Activated naive CD4-positive, alpha-beta T cell treated with anti-CD3 and anti-CD28 coated beads for 36 hours (primary cell): ENCODE measurements around the gene CEP104. TPM values are rescaled to one million over a fixed set of nuclear protein-coding genes. Genes with fewer than 3 reads are reported as not detected.

Experiments
- CTCF ChIA-PET: fragments of 350-600 bp; sonication (Branson Sonifier 250); formaldehyde crosslinking; loops from one replicate; lab custom pipeline; 2021; ENCODE audit warnings: antibody characterized with exemption; lab: Charles Lee
- DNase-seq: peaks from one replicate; pipeline ENCODE4 v3.0.0-alpha.2; 2020
- H3K27ac Mint-ChIP-seq: one replicate; pipeline ENCODE4 v1.8.0; 2021; ENCODE audit warnings: mild to moderate bottlenecking, mixed read lengths
- H3K27me3 Mint-ChIP-seq: one replicate; pipeline ENCODE4 v1.8.0; 2021; ENCODE audit warnings: low read depth, mixed read lengths
- H3K36me3 Mint-ChIP-seq: one replicate; pipeline ENCODE4 v1.8.0; 2021; ENCODE audit warnings: low read depth, mixed read lengths
- H3K4me1 Mint-ChIP-seq: one replicate; pipeline ENCODE4 v1.8.0; 2021; ENCODE audit warnings: low read depth, mixed read lengths
- H3K4me3 Mint-ChIP-seq: one replicate; pipeline ENCODE4 v1.8.0; 2021; ENCODE audit warnings: mild to moderate bottlenecking, moderate library complexity, mixed read lengths
- H3K9me3 Mint-ChIP-seq: one replicate; pipeline ENCODE4 v1.8.0; 2021; ENCODE audit warnings: mixed read lengths
- intact Hi-C: fragments of 100-400 bp; cut with micrococcal nuclease; formaldehyde crosslinking; loops from one replicate; pipeline ENCODE4 v1.15.1; 2023
- total RNA-seq, 2 experiments: library from RNA; stranded (reverse); gene quantifications; one replicate each; pipeline ENCODE4 v1.2.3, GENCODE V29; 2021

Gene CEP104
- total RNA-seq, 2 experiments from 2014 or later: 25.4 to 27.3 TPM

GRCh38 chr1:3852091-3852490 lies 4.9 kb downstream of the CEP104 start:
- Mint-ChIP-seq H3K36me3 (peaks cover 14% of the 10 kb centered on the region), H3K4me3 (no peak overlapping the region)
- intact Hi-C loops: no loop called here

DNA sequence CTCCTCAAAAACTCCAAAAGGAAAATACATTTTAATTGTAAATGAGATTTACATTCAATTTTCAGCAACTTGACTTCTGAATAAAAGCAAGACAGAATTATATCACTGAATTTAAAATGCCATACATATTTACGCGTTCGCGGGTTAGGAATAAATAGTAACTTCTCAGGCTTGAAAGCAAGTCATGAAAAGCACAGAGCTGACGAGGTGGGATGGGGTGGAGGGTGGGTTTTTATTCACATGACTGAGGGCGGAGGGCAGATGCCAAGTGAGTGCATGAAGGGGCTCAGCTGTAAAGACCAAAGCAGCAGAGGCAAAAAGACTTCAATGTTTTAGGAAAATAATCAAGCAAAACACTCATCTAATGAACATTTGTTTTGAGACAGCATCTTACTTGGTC lies 5.7 kb downstream of the CEP104 start:
- CTCF ChIA-PET: no interaction called here
- Mint-ChIP-seq H3K9me3 (no peaks in the 10 kb centered on the region), H3K27me3 (no peaks in the 10 kb centered on the region), H3K27ac (no peak overlapping the region), H3K36me3 (peaks cover 18% of the 10 kb centered on the region), H3K4me3 (no peak overlapping the region), H3K4me1 (peaks cover 15% of the 10 kb centered on the region)
- DNase-seq: no peak
- intact Hi-C loops: no loop called here

More at GRCh38 chr1:3852091-3852490, 4.9 kb downstream of the CEP104 start:
- no peaks in the 10 kb centered on the region for H3K27me3 Mint-ChIP-seq
- no peak for DNase-seq
- peaks cover 16% of the 10 kb centered on the region for H3K4me1 Mint-ChIP-seq
- CTCF ChIA-PET: no interaction called here
- no peak overlapping the region for H3K27ac Mint-ChIP-seq
- H3K9me3 Mint-ChIP-seq: no peaks in the 10 kb centered on the region

- intact Hi-C loops: no loop called here
- no peaks in the 10 kb centered on the region for H3K9me3 Mint-ChIP-seq
- H3K27ac Mint-ChIP-seq: no peak overlapping the region
- CTCF ChIA-PET: no interaction called here
- no peaks in the 10 kb centered on the region for H3K27me3 Mint-ChIP-seq
- DNase-seq: no peak
- H3K4me3 Mint-ChIP-seq: no peak overlapping the region
- peaks cover 18% of the 10 kb centered on the region for H3K36me3 Mint-ChIP-seq
- peaks cover 10% of the 10 kb centered on the region for H3K4me1 Mint-ChIP-seq
These were observed 6.2 kb downstream of the CEP104 start for GRCh38 chr1:3850857-3851256.

DNA sequence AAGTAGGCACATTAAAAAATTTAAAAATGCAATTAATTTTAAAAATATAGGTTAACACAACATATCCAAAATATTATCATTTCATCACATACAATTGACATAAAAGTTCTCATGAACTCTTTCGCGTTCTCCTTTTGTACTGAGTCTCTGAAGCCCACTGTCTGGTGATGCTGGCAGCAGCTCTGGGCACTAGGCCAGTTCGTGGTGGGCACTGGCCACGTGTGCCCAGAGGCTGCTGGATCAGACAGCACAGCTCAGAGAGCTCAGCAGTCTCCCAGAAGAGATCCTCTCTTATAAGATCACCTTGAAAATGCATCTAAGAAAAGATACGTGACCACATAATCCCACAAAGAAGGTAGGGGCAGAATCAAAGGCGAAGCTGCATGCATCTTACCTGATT lies 9.9 kb downstream of the CEP104 start:
- CTCF ChIA-PET: no interaction called here
- no peak for DNase-seq
- H3K27ac Mint-ChIP-seq: no peak overlapping the region
- no peak overlapping the region for H3K4me3 Mint-ChIP-seq
- intact Hi-C loops: no loop called here
- H3K27me3 Mint-ChIP-seq: no peaks in the 10 kb centered on the region
- no peaks in the 10 kb centered on the region for H3K9me3 Mint-ChIP-seq
- peaks cover 34% of the 10 kb centered on the region for H3K36me3 Mint-ChIP-seq
- no peaks in the 10 kb centered on the region for H3K4me1 Mint-ChIP-seq

DNA sequence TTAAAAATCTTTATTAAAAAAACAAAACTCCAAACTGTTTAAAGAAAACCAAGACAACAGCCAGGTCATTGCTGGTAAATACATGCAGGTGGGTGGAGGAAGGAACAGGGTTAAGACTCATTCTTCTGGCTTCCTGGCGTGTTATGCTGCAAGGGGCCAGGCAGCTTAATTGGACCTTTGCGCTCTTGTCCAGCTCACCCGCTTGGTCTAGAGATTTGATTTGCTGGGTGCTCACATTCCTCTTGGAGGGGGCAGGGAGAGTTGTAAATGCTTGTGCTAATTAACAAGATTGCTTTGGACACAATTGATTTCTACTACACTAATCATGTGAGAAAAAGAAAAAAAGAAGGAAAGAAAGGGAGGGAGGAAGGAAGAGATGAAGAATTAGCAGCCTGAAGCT lies 10.5 kb downstream of the CEP104 start:
- peaks cover 34% of the 10 kb centered on the region for H3K36me3 Mint-ChIP-seq
- H3K4me3 Mint-ChIP-seq: no peak overlapping the region
- H3K27me3 Mint-ChIP-seq: no peaks in the 10 kb centered on the region
- DNase-seq: no peak
- H3K4me1 Mint-ChIP-seq: no peaks in the 10 kb centered on the region
- CTCF ChIA-PET: interaction anchor here (0.6 to 0.7 kb wide), 2 partner anchors 66 to 789 kb away, joined by 3 to 4 read pairs; no protein-coding TSS in a partner anchor
- intact Hi-C loops: no loop called here
- H3K27ac Mint-ChIP-seq: no peak overlapping the region
- H3K9me3 Mint-ChIP-seq: no peaks in the 10 kb centered on the region

GRCh38 chr1:3842912-3843311 lies 14.1 kb downstream of the CEP104 start:
- CTCF ChIA-PET: no interaction called here
- DNase-seq: no peak
- no peaks in the 10 kb centered on the region for H3K9me3 Mint-ChIP-seq
- peaks cover 49% of the 10 kb centered on the region for H3K36me3 Mint-ChIP-seq
- intact Hi-C loops: no loop called here
- no peak overlapping the region for H3K27ac Mint-ChIP-seq
- H3K4me1 Mint-ChIP-seq: no peaks in the 10 kb centered on the region
- no peak overlapping the region for H3K4me3 Mint-ChIP-seq
- H3K27me3 Mint-ChIP-seq: no peaks in the 10 kb centered on the region

DNA sequence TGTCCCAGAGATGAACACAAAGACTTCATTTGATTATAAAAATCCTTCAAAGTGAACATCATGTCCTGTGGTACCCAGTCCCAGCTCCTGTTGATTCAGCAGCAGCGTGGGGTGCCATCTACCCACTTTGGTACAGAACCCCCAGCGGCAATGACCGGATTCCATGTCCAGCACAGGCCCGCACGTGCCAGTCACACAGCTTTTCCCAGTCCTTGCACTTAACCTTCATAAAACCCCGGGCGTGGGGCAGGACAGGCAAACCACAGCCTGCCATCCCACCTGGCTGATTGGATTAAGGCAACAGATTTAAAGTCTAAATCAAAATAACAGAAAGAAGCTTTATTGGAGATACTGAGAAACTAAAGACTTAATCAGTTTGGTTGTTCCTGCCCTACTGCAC lies 15.5 kb downstream of the CEP104 start:
- DNase-seq: no peak
- H3K4me1 Mint-ChIP-seq: no peaks in the 10 kb centered on the region
- peaks cover 6% of the 10 kb centered on the region for H3K9me3 Mint-ChIP-seq
- H3K27ac Mint-ChIP-seq: no peak overlapping the region
- peaks cover 57% of the 10 kb centered on the region for H3K36me3 Mint-ChIP-seq
- intact Hi-C loops: no loop called here
- no peaks in the 10 kb centered on the region for H3K27me3 Mint-ChIP-seq
- CTCF ChIA-PET: interaction anchor here (0.8 kb wide), 1 partner anchor 15 kb away, joined by 3 read pairs; no protein-coding TSS in a partner anchor
- no peak overlapping the region for H3K4me3 Mint-ChIP-seq

- CTCF ChIA-PET: no interaction called here
- Mint-ChIP-seq H3K27me3 (no peaks in the 10 kb centered on the region), H3K36me3 (peaks cover 58% of the 10 kb centered on the region), H3K4me1 (no peaks in the 10 kb centered on the region), H3K9me3 (peaks cover 6% of the 10 kb centered on the region), H3K4me3 (no peak overlapping the region), H3K27ac (no peak overlapping the region)
- no peak for DNase-seq
- intact Hi-C loops: no loop called here
These were observed 18.2 kb downstream of the CEP104 start for GRCh38 chr1:3838788-3839187.

DNA sequence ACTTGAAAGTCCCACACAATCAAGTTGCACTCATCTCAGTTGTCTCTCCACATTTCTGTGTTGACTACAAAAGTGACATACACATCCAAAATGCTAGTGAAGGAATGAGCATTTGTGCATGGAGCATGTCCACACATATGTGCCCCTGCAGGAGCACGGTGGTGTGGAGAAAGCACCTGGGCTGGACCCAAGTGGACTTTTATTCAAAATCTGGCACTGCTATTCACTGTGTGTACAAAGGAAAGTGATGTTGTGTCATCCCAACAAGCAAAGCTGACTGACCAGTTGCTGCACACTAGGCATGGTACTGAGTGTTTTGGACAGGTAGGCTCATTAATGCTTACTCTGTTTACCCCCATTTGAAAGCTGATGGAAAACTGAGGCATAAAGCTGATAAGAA lies 19.3 kb downstream of the CEP104 start:
- Mint-ChIP-seq H3K27ac (no peak overlapping the region), H3K36me3 (peaks cover 56% of the 10 kb centered on the region), H3K9me3 (peaks cover 6% of the 10 kb centered on the region), H3K4me1 (no peaks in the 10 kb centered on the region), H3K4me3 (no peak overlapping the region), H3K27me3 (no peaks in the 10 kb centered on the region)
- CTCF ChIA-PET: no interaction called here
- intact Hi-C loops: no loop called here
- DNase-seq: no peak

- Mint-ChIP-seq H3K27me3 (no peaks in the 10 kb centered on the region), H3K36me3 (peaks cover 55% of the 10 kb centered on the region), H3K4me1 (no peaks in the 10 kb centered on the region), H3K27ac (no peak overlapping the region), H3K9me3 (peaks cover 6% of the 10 kb centered on the region), H3K4me3 (no peak overlapping the region)
- CTCF ChIA-PET: no interaction called here
- intact Hi-C loops: no loop called here
- DNase-seq: no peak
These were observed 19.8 kb downstream of the CEP104 start for GRCh38 chr1:3837200-3837599.

DNA sequence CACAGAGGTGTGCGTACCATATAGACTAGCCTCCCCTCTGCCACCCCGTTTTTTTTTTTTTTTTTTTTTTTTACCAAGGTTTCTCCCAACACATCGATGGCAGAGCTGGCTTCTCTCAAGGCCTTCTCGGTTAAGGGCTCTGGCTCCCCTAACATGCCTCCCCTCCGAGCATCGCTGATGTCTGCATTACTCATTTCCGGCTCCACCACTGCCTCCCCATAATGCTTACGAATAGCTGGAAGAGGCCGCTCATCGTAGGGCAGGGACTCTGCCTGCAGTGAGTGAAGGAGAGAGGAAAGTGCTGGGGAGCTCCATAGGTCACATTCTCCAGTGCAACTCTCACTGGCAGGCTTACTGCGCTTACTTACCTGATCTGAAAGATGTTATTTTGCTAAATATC lies 20.6 kb downstream of the CEP104 start:
- no peak overlapping the region for H3K27ac Mint-ChIP-seq
- CTCF ChIA-PET: no interaction called here
- H3K4me3 Mint-ChIP-seq: no peak overlapping the region
- DNase-seq: no peak
- peaks cover 6% of the 10 kb centered on the region for H3K9me3 Mint-ChIP-seq
- H3K36me3 Mint-ChIP-seq: peaks cover 59% of the 10 kb centered on the region
- H3K27me3 Mint-ChIP-seq: no peaks in the 10 kb centered on the region
- H3K4me1 Mint-ChIP-seq: no peaks in the 10 kb centered on the region
- intact Hi-C loops: no loop called here

DNA sequence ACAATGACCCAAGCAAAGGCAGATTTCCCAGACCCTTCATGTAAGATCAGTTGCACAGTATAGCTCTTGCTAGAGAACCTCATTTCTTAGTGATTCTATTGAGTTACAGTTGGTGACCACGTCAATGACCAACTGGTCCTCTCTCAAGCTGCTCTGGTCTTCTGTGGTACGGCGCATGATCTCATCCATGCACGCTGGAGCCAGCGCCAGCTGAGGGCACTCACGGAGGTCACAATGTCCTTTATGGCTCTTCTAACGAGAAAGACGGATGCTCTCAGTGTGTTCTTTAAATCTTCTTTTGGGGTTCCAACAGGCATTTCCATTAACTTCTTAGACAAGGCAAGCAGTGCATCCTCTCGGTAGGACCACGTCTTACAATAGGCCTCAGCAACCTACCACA lies 22.3 kb downstream of the CEP104 start:
- H3K36me3 Mint-ChIP-seq: peaks cover 54% of the 10 kb centered on the region
- H3K27me3 Mint-ChIP-seq: no peaks in the 10 kb centered on the region
- no peak overlapping the region for H3K27ac Mint-ChIP-seq
- no peak for DNase-seq
- intact Hi-C loops: no loop called here
- peaks cover 6% of the 10 kb centered on the region for H3K9me3 Mint-ChIP-seq
- CTCF ChIA-PET: no interaction called here
- H3K4me3 Mint-ChIP-seq: no peak overlapping the region
- H3K4me1 Mint-ChIP-seq: no peaks in the 10 kb centered on the region

- H3K27me3 Mint-ChIP-seq: no peaks in the 10 kb centered on the region
- intact Hi-C loops: no loop called here
- no peaks in the 10 kb centered on the region for H3K4me1 Mint-ChIP-seq
- peaks cover 34% of the 10 kb centered on the region for H3K36me3 Mint-ChIP-seq
- CTCF ChIA-PET: no interaction called here
- DNase-seq: no peak
- no peak overlapping the region for H3K27ac Mint-ChIP-seq
- H3K9me3 Mint-ChIP-seq: no peaks in the 10 kb centered on the region
- H3K4me3 Mint-ChIP-seq: no peak overlapping the region
These were observed 25.3 kb downstream of the CEP104 start for GRCh38 chr1:3831689-3832088.
